HL-60 (cell line): ENCODE data around the gene BMP7.

Source experiments
- CTCF ChIP-seq: IDR thresholded peaks from one replicate; pipeline ENCODE4 v1.5.1; 2011; ENCODE audit warnings: low read length, control low read depth, inconsistent platforms; ENCODE audit not compliant: insufficient read depth
- GABPA ChIP-seq: IDR thresholded peaks from 2 replicates; pipeline ENCODE4 v1.6.1; 2012; ENCODE audit warnings: low read depth
- POLR2AphosphoS5 ChIP-seq: IDR thresholded peaks from 2 replicates; pipeline ENCODE4 v1.6.1; 2012; ENCODE audit warnings: low read depth
- REST ChIP-seq: IDR thresholded peaks from 2 replicates; pipeline ENCODE4 v1.6.1; 2012; ENCODE audit warnings: low read depth; ENCODE audit not compliant: insufficient replicate concordance
- SPI1 ChIP-seq: IDR thresholded peaks from 2 replicates; pipeline ENCODE4 v1.6.1; 2012; ENCODE audit warnings: low read depth, mild to moderate bottlenecking, borderline replicate concordance

GRCh38 chr20:57180387-57180786, 86.1 kb downstream of the BMP7 start:
- TF ChIP-seq CTCF (no peak), SPI1 (no peak), POLR2AphosphoS5 (no peak), REST (no peak), GABPA (no peak)
